Stimulated activated CD4-positive, alpha-beta T cell treated with anti-CD3 and anti-CD28 coated beads, Interleukin-2, amount 100 ng/mL, for 48 hours (primary cell): Measurements from ENCODE around the gene RAB8B.

ENCODE experiments used
- DNase-seq, 2 donors: peaks; one replicate each; pipeline ENCODE4 v3.0.0-alpha.2; 2020

The RAB8B gene

DNA sequence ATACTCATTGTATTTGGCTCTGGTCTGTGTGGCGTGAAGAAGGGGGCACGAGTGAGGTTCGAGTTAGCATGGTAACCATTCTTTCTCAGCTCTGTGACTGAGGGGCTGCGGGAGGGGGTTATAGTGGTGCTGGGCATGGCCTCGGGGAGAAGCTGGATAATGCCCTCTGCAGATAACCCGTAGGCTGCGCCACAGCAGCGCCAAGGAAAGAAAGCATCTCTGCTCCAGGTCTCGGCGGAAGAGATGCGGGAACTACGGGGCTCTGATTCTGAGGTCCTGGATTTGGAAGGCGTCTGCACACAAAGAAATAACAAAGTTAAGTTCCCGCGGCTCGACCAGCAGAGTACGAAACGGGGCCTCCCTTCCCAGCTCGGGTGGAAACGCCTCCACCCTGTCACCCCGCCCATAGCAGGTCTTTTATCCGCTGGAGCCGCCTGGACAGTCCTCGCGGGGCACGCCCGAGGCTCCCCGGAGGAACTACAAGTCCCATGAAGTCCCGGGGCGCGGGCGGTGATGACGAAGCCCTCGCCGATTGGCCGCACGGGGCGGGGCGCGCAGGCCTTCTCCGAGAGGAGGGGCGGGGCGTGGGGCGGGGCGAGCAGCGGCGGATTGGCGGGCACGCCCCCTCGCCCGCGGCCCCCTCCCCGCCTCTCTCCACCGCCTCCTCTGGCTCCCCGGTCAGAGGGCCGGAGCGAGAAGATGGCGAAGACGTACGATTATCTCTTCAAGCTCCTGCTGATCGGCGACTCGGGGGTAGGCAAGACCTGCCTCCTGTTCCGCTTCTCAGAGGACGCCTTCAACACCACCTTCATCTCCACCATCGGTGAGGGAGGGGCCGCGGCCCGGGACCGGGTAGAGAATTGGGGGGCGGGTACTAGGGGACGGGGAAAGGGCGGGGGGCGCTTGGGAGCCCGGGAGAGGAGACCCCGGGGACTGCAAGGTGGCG lies at the start of gene RAB8B:
RAB8B (plus strand) TSS at position 681 of the 946 bp plus-strand sequence; CDS start at position 700, 19 bp downstream.
- DNase-seq: peak; percentile 99

DNA sequence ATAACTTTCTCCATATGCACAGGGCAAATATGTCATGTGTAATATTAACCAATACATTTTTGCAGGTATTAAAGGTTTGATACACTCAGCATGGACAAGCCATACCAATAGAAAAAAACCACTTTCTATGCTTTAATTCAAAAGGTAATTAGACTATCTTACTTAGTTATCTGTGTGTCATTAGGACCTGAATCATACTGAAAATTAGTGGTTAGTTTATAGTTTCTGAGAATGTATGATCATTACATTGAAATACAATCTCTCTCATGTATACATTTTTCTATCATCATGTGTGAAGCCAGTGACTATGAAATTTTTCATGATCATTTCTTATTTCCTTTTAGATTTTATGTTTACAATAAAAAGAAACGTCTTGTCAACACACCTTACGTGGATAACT lies 48.5 kb upstream of the RAB8B start:
- DNase-seq: no peak

DNA sequence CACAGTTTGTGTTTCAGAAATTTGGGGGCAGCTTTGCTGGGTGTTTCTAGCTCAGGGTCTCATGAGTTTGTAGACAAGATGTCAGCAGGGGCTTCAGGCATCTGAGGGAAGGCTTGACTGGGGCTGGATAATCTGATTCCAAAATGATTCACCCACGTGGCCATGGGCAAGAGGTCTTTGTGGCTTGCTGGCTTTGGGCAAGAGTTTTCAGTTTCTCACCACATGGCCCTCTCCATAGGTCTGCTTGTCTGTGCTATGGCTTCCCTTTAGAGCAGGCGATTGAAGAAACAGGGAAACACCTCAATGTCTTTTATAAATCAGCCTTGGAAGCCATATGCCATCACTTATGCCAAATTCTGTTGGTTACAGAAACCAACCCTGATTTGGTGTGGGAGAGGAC lies 44.0 kb upstream of the RAB8B start:
- DNase-seq: no peak

DNA sequence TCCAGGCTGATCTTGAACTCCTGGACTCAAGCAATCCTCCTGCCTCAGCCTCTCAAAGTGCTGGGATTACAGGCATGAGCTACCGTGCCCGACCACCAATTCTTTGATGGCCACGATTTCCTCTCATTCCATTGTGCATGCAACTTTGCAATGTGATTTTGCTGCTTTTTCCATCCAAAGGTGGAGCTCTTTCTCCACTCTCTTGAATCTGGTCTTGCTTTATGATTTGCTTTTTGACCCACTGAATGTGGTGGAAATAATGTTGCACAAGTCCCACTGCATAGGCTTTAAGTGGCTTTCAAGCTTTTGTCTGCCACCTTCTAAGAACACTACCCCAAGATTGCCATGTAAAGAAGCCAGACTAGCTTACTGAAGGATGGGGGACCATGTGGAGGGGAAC lies 42.7 kb upstream of the RAB8B start:
- no peak for DNase-seq

GRCh38 chr15:63151665-63152064 lies 37.7 kb upstream of the RAB8B start:
- DNase-seq: no peak

DNA sequence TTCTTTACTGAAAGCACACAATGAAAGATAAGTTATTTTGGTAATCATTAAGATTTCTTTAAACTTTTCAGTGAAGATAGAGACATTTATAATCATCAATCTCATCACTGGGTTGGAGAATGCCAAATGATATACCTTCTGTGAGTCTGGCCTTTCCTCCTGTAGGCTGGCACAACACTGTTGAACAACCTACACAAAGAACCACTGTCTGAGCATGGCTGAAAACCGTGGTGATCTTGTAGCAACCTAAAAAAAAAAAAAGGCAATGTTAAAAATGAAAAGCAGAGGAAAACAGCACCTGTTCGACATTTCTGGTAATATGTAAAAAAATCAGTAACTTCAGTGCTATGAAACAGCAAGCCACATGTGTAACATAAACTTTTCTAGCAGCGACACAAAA lies 33.9 kb upstream of the RAB8B start:
- DNase-seq: no peak

GRCh38 chr15:63156086-63156710 lies 33.2 kb upstream of the RAB8B start:
- no peak for DNase-seq

DNA sequence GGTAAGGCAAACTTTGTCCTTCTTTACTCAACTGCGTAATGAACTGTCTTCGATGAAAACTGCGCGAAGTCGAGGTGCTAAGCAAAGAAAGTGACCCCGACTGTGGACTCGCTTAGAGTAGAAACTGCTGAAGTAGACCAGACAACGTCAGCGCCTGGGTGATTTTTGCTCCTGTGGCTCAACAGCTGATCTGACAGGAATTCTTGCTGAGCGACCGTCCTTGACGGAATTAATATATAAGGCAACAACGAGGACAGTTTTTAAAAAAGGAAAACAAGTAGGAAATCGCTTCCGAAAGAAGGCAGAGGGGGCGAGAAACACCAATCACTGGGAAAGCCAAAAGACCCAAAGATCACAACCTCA lies 32.7 kb upstream of the RAB8B start:
- peak; percentile 5 to 8 for DNase-seq

GRCh38 chr15:63157118-63157843 lies 32.1 kb upstream of the RAB8B start, which contains the start of gene RPS27L:
Gene RPS27L (minus strand): TSS chr15:63157477. CDS start chr15:63157405, 72 bp downstream.
- peak; percentile 80 to 81 for DNase-seq

GRCh38 chr15:63157891-63158431 lies 31.4 kb upstream of the RAB8B start:
- peak; percentile 14 to 16 for DNase-seq

DNA sequence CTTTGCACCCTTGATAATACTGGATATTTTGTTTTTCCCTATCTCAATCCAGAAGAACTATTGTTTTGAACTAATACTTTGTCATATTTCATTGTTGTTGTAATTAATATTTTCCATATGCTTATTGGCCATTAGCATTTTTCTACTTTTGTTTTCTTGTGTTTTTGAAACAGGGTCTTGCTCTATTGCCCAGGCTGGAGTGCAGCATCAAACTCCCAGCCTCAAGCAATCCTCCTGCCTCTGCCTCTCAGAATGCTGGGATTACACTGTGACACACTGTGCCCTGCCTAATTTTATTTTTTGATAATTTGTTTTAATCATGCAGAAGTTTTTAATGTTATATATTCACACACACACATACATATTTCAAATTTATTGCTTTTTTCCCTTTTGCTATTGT lies 28.8 kb upstream of the RAB8B start:
- DNase-seq: no peak

DNA sequence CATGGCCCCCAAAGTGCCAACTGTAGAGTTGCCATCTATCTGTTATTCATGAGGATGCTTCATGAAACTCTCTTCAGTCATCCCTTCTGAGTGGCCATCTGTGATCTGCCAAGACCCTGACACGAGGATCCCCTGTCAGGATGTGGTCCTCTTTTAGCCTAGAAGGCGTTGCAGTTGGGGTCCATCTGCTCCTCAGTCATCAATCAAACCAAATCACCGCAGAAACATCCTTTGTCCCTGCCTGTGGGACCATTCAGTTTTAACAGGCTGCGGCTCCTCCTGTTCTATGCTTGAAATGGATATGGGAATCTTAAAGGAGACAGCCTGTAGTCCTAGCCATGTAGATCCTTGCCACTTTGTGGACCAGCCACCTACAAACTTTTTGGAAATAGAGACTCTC lies 26.2 kb upstream of the RAB8B start:
- no peak for DNase-seq

- no peak for DNase-seq
Measured at GRCh38 chr15:63165166-63165859, 24.1 kb upstream of the RAB8B start.

GRCh38 chr15:63166219-63166618 lies 23.2 kb upstream of the RAB8B start:
- no peak for DNase-seq

DNA sequence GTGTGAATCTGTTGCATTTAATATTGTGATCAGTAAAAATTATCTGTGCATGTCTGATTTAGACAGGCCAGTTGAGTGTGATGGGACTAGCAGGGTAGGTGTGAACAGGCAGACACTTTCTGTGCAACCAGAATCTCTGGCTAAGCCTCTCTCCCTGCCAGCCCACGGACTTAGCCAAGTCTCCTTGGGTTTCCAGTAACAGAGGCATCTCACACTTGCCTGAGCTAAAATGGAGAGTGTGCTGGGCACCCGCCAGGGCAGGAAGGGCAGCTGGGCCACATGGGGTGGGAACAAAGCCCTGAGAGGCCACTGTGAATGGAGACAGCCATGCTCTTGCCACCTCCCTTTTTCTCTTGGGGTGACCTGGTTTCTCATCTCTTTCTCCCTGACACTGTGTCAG lies 19.6 kb upstream of the RAB8B start:
- DNase-seq: no peak

DNA sequence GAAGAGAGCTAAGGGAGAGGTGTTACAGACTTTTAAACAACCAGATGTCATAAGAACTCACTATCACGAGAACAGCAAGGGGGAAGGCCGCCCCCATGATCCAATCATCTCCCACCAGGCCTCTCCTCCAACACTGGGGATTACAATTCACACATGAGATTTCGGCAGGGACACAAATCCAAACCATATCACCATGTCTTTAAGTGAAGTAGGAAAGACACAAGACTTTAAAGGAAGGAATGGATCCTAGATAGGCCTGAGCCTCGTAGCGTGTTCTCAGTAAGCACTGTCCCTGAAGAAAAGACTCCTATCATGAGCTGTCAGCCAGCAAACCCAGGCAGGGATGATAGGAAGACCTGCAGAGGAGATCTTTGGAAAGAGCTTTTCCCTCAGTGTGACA lies 17.0 kb upstream of the RAB8B start:
- DNase-seq: no peak

- DNase-seq: no peak
Measured at GRCh38 chr15:63172851-63173451, 16.5 kb upstream of the RAB8B start.

GRCh38 chr15:63176302-63176701 lies 13.1 kb upstream of the RAB8B start:
- DNase-seq: no peak

- DNase-seq: no peak
Measured at GRCh38 chr15:63178034-63178433, 11.4 kb upstream of the RAB8B start.

GRCh38 chr15:63180746-63181145 lies 8.7 kb upstream of the RAB8B start:
- no peak for DNase-seq

DNA sequence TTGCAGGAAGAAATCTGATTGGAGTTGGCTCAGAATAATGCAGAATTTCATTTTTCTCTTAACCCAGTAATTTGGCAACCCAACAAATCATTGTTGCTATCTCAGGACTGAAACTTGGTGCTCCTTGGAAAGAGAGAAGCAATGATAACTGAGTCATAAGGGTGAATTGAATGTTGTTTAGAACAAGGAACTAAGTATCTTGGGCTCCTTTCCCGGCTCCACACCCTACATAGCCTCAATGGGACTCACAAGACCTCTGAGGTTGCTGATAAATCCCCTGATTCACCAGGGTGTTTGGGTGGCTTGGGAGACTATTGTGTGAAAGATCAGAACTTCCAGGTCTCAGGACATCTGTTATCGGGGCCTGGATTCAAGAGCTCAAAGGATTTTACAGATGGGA lies 7.8 kb upstream of the RAB8B start:
- DNase-seq: no peak

DNA sequence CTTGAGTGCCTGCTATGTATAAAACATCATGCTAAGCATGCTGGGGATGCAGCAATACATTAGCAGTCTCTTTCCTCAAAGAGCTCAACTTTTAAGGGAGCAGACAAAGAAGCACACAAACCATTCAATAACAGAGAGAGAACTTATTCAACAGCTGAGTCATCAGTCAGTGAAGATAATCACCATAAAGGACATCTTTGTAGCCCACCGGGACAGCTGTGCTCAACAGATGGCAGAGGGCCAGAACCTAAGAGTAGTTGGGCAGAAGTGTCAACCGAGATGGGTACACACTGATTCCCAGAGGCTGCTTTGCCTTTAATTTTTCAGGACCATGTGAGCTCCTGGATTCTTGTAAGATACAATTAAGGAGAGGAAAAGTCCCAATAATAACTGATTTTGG lies 4.2 kb upstream of the RAB8B start:
- DNase-seq: no peak
